ENCODE results near the gene DLG2. TPM values are rescaled to one million over a fixed set of nuclear protein-coding genes. Genes with fewer than 3 reads are reported as not detected.

DLG2 gene
- total RNA-seq, 1 donor from 2014 or later, result 5.1 TPM

- DNase-seq (ENCODE audit: low spot score), result no peak
- Mint-ChIP-seq H3K36me3 (ENCODE audit: low read depth, unreplicated experiment) (no peaks in the 10 kb centered on the region), H3K4me1 (ENCODE audit: unreplicated experiment) (peaks cover 14% of the 10 kb centered on the region), H3K27ac (ENCODE audit: unreplicated experiment) (no peak overlapping the region), H3K9me3 (ENCODE audit: unreplicated experiment) (no peaks in the 10 kb centered on the region), H3K4me3 (ENCODE audit: unreplicated experiment) (no peak overlapping the region), H3K27me3 (ENCODE audit: unreplicated experiment) (no peaks in the 10 kb centered on the region)
- TF ChIP-seq CTCF (IDR thresholded peaks at IDR 0.05; ENCODE audit: unreplicated experiment), result no peak
These were observed 2143.3 kb downstream of the DLG2 start for GRCh38 chr11:83483808-83484207.

- no peak for DNase-seq (ENCODE audit: low spot score)
- peaks cover 14% of the 10 kb centered on the region for H3K4me1 Mint-ChIP-seq (ENCODE audit: unreplicated experiment)
- H3K36me3 Mint-ChIP-seq (ENCODE audit: low read depth, unreplicated experiment), result no peaks in the 10 kb centered on the region
- no peaks in the 10 kb centered on the region for H3K9me3 Mint-ChIP-seq (ENCODE audit: unreplicated experiment)
- H3K4me3 Mint-ChIP-seq (ENCODE audit: unreplicated experiment), result no peak overlapping the region
- H3K27me3 Mint-ChIP-seq (ENCODE audit: unreplicated experiment), result no peaks in the 10 kb centered on the region
- no peak for TF ChIP-seq CTCF (IDR thresholded peaks at IDR 0.05; ENCODE audit: unreplicated experiment)
- H3K27ac Mint-ChIP-seq (ENCODE audit: unreplicated experiment), result no peak overlapping the region
These were observed 2146.3 kb downstream of the DLG2 start for GRCh38 chr11:83480811-83481210.

- Mint-ChIP-seq H3K4me1 (ENCODE audit: unreplicated experiment) (peaks cover 14% of the 10 kb centered on the region), H3K27me3 (ENCODE audit: unreplicated experiment) (no peaks in the 10 kb centered on the region), H3K4me3 (ENCODE audit: unreplicated experiment) (no peak overlapping the region), H3K27ac (ENCODE audit: unreplicated experiment) (no peak overlapping the region), H3K36me3 (ENCODE audit: low read depth, unreplicated experiment) (no peaks in the 10 kb centered on the region), H3K9me3 (ENCODE audit: unreplicated experiment) (no peaks in the 10 kb centered on the region)
- TF ChIP-seq CTCF (IDR thresholded peaks at IDR 0.05; ENCODE audit: unreplicated experiment), result no peak
- no peak for DNase-seq (ENCODE audit: low spot score)
These were observed 2146.9 kb downstream of the DLG2 start for GRCh38 chr11:83480251-83480650.

- TF ChIP-seq CTCF (IDR thresholded peaks at IDR 0.05; ENCODE audit: unreplicated experiment), result no peak
- peaks cover 2% of the 10 kb centered on the region for H3K4me1 Mint-ChIP-seq (ENCODE audit: unreplicated experiment)
- H3K9me3 Mint-ChIP-seq (ENCODE audit: unreplicated experiment), result no peaks in the 10 kb centered on the region
- H3K27me3 Mint-ChIP-seq (ENCODE audit: unreplicated experiment), result no peaks in the 10 kb centered on the region
- H3K27ac Mint-ChIP-seq (ENCODE audit: unreplicated experiment), result no peak overlapping the region
- H3K36me3 Mint-ChIP-seq (ENCODE audit: low read depth, unreplicated experiment), result no peaks in the 10 kb centered on the region
- DNase-seq (ENCODE audit: low spot score), result no peak
- H3K4me3 Mint-ChIP-seq (ENCODE audit: unreplicated experiment), result no peak overlapping the region
These were observed 2149.4 kb downstream of the DLG2 start for GRCh38 chr11:83477772-83478171.

GRCh38 chr11:83475760-83476159 is 2151.4 kb downstream of the DLG2 start:
- DNase-seq (ENCODE audit: low spot score), result no peak
- TF ChIP-seq CTCF (IDR thresholded peaks at IDR 0.05; ENCODE audit: unreplicated experiment), result no peak
- H3K4me1 Mint-ChIP-seq (ENCODE audit: unreplicated experiment), result peaks cover under 1% of the 10 kb centered on the region
- no peak overlapping the region for H3K4me3 Mint-ChIP-seq (ENCODE audit: unreplicated experiment)
- no peaks in the 10 kb centered on the region for H3K36me3 Mint-ChIP-seq (ENCODE audit: low read depth, unreplicated experiment)
- H3K9me3 Mint-ChIP-seq (ENCODE audit: unreplicated experiment), result no peaks in the 10 kb centered on the region
- H3K27ac Mint-ChIP-seq (ENCODE audit: unreplicated experiment), result no peak overlapping the region
- no peaks in the 10 kb centered on the region for H3K27me3 Mint-ChIP-seq (ENCODE audit: unreplicated experiment)
